AG10803 (cell line): Measurements from ENCODE around the gene NUTM1.
"Not testable (repeated sequence)": the region's sequence is repeated elsewhere in the genome, so short reads cannot be mapped to it uniquely, and the experiment has no call there.

Experiments used
- DNase-seq: peaks from one replicate; pipeline ENCODE4 v3.0.0; 2010; ENCODE audit warnings: low read depth
- H3K4me3 ChIP-seq: 2 replicates; pipeline ENCODE4 v1.5.1; 2011; ENCODE audit warnings: mild to moderate bottlenecking, low read length, control low read depth
- TF ChIP-seq, protein P1 (sequence below): conservative IDR thresholded peaks from 2 replicates; pipeline ENCODE4 v1.5.1; 2011; ENCODE audit warnings: mild to moderate bottlenecking, low read length, control low read depth, inconsistent platforms

The NUTM1 gene

DNA sequence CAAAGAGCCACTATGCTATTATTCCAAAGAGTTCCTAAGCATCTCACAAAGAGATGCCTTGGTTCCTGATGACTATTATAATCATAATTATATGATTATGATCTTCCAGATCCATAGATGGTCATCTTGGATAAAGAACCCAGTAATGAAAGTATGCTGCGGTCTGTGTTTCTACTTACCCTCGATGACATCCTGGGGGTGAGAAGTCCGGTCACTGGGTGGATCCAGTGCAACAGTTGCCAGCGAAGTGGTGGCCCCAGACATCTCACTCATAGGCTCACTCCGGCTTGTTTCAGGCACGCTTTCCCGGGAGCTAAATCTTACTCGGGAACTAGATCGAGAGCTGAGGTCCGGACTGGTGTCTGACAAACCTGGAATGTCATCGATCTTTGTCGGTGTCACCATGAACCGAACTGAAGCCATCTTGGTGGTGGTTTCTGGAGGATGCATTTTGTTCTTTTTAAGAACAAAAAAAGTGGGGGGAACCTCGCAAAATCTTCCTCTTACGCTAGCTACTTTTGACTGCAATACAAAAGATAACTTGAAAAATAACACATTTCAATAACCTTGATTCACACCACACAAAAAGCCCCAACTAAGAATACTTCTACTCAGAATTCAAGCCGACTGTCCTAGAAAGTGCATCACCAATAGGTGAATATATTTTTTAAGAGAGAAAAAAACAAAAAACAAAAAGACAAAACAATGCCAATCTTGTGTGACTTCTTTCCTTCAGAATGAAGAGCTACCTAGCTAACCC is 6.7 kb upstream of the NUTM1 start:
- no peak for DNase-seq
- TF ChIP-seq, protein P1, sequence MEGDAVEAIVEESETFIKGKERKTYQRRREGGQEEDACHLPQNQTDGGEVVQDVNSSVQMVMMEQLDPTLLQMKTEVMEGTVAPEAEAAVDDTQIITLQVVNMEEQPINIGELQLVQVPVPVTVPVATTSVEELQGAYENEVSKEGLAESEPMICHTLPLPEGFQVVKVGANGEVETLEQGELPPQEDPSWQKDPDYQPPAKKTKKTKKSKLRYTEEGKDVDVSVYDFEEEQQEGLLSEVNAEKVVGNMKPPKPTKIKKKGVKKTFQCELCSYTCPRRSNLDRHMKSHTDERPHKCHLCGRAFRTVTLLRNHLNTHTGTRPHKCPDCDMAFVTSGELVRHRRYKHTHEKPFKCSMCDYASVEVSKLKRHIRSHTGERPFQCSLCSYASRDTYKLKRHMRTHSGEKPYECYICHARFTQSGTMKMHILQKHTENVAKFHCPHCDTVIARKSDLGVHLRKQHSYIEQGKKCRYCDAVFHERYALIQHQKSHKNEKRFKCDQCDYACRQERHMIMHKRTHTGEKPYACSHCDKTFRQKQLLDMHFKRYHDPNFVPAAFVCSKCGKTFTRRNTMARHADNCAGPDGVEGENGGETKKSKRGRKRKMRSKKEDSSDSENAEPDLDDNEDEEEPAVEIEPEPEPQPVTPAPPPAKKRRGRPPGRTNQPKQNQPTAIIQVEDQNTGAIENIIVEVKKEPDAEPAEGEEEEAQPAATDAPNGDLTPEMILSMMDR: no peak
- peak overlapping the region; percentile 93 for H3K4me3 ChIP-seq

DNA sequence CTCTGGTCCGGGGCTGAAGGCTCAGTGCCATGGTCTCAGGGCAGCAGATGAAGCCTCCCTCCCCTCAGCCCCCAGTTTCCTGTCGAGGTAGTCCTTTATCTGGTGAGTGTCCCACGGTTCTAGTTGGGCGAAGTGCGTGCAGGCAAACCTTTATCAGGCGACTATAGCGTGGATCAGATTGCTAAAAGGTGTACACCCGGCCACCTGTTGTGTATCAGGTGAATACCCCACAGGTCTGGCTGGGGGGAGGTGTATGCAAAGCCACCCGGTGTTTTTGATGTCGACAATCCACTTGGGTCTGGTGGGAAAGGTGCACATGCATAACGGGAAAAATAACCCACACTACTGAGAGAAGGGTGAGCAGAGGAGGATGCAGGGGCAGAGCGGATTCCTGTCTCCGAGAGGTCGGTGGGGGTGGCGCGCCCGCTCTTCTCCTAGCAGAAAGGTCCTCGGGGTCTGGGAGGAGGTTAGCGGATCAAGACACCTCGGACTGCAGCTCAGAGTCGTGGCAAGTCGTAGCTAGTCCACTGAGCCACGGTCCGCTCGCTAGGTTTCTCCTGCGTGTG is 6.0 kb upstream of the NUTM1 start:
- DNase-seq: no peak
- TF ChIP-seq, protein P1: no peak
- peak overlapping the region; percentile 93 for H3K4me3 ChIP-seq

DNA sequence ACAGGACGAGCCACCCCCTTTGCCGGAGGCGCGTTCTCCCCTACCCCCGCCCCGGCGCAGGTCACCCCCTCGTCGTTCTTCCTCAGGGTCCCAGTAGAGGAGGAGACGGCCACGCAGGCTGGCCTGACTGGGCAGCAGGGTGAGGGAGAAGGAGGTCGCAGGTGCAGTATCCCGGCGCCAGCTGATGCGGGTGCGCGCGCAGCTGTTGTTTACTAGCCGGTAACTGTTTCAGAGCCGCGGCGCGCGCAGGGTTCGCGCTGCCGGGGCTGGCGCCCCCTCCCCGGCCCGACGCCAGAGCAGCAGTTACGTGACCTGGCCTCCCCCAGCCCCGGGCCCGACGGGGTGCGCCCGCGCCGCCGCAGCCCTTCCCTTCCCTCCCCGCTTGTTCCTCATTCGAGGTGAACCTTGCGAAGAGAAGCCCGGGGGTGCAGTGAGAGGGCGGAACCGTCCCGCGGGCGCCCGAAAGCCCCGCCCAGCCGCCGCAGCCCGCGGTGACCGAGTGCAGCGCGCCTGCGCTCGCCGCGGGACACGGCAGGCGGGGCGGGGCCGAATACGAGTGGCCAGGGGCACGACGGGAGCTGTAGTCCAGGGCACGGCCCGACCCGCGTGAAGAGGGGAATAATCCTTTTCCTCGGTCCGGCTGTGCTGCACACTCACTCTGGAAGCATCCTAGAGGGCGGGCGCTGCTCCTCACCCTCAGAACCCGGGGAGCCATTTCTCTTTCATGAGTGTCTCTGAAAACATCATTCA is 5.4 kb upstream of the NUTM1 start, which contains the start of gene SLC12A6:
TSS of gene SLC12A6 (minus strand) at position 225 of the 750 bp plus-strand sequence. CDS start 1,101 bp downstream, outside the sequence.
- DNase-seq: peak; percentile 88
- H3K4me3 ChIP-seq: peak within 1 kb of the TSS; percentile 93
- TF ChIP-seq, protein P1: no peak

DNA sequence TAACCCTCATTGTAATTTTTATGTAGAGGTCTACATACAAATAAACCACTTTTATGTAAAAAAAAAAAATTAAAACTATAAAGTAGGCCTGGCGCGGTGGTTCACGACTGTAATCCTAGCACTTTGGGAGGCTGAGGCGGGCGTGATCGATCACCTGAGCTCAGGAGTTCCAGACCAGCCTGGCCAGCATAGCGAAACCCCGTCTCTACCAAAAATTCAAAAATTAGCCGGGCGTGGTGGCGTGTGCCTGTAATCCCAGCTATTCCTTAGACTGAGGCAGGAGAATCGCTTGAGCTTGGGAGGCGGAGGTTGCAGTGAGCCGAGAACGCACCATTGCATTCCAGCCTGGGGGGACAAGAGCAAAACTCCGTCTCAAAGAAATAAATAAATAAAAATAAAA is 4.8 kb upstream of the NUTM1 start:
- DNase-seq: no peak
- TF ChIP-seq, protein P1: no peak
- peak overlapping the region; percentile 46 for H3K4me3 ChIP-seq

DNA sequence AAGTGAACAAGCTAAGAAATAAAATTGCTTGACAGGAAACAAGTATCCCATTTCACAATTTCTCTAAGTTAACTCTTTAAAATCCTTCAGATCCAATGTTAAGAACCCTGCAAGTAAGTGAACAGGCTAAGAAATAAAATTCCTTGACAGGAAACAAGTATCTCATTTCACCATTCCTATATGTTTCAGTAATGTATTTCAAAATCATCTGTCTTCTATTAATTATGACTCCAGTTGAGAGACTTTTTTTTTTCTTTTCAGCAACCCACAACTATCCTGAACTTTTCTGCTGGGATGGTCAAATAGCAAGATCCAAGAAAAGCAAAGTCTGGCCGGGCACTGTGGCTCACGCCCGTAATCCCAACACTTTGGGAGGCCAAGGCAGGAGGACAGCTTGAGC is 3.2 kb upstream of the NUTM1 start:
- DNase-seq: no peak
- TF ChIP-seq, protein P1: no peak
- H3K4me3 ChIP-seq: no peak overlapping the region

DNA sequence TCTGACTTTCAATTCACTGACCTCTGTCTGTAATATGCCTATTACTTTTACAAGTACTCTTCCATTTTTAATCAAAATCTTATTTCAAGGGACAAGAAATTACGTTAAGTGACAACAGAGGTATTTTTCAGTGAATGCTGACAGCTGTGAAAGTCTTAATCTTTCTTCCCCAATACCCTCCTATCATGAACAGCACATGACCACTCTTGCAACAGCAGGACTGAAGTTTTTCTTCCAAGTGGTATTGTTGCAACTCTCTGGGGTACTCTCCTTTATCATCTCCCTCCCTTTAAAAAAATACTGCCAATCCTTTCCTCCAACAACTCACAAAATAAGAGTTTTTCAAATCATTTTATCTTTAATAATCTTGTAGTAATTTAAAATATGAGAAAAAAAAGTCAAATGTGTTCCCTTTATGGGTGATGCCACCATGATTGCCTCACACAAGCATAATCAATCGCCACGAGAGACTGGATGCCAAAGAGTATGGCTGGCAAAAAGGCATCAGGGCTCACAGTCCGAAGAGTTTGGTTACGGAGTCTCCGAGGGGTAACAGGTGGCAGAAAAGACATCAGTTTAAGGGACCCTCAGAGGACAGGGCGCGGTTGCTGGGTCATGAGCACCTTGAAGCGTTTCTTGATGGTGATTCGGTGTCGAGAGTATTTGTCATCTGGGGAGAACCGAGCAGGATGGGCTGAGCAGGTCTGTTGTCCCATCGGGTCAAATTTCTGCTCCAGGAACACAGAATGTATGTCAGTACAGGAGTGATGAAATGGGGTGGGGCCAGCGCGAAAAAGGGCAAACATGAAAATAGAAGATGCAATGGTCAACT is 1.5 kb upstream of the NUTM1 start:
- no peak for DNase-seq
- TF ChIP-seq, protein P1: no peak
- H3K4me3 ChIP-seq: peak overlapping the region; percentile 99

DNA sequence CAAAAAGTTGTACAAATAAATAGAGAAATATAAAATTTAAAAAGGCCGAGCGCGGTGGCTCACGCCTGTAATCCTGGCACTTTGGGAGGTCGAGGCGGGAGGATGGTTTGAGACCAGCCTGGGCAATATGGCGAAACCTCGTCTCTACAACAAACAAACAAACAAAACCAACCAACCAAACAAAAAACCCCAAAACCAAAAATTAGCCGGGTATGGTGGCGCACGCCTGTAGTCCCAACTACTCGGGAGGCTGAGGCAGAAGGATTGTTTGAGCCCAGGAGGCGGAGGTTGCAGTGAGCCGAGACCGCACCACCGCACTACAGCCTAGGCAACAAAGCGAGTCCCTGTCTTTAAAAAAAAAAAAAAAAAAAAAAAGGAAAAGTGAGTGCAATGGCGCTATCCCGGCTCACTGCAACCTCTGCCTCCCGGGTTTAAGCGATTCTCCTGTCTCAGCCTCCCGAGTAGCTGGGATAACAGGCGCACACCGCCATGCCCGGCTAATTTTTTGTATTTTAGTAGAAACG is 840 bp upstream of the NUTM1 start:
- not testable (repeated sequence) for DNase-seq
- H3K4me3 ChIP-seq: peak overlapping the region; percentile 99
